Calu3 (cell line): ENCODE results near the gene ZNF101. TPM values are rescaled to one million over a fixed set of nuclear protein-coding genes. Genes with fewer than 3 reads are reported as not detected.

ENCODE experiments used
- BruUV-seq: library from RNA; stranded (reverse); fragments of 400-500 nt; replicated peaks from 2 replicates; lab custom pipeline; 2021; lab: Mats Ljungman, UMichigan
- CTCF ChIA-PET: fragments of 300-600 bp; sonication (Branson Sonifier 250); formaldehyde crosslinking; loops from one replicate; lab custom pipeline; 2022; ENCODE audit warnings: antibody characterized with exemption; lab: Charles Lee
- DNase-seq: peaks from one replicate; pipeline ENCODE4 v3.0.0; 2022
- H3K27ac Mint-ChIP-seq: one replicate; pipeline ENCODE4 v1.8.0; 2022; ENCODE audit warnings: mixed read lengths; ENCODE audit not compliant: unreplicated experiment
- H3K27me3 Mint-ChIP-seq: one replicate; pipeline ENCODE4 v1.8.0; 2022; ENCODE audit warnings: mixed read lengths; ENCODE audit not compliant: unreplicated experiment
- H3K36me3 Mint-ChIP-seq: one replicate; pipeline ENCODE4 v1.8.0; 2022; ENCODE audit warnings: mild to moderate bottlenecking, moderate library complexity, mixed read lengths; ENCODE audit not compliant: insufficient read depth, unreplicated experiment
- H3K4me1 Mint-ChIP-seq: one replicate; pipeline ENCODE4 v1.8.0; 2022; ENCODE audit warnings: mild to moderate bottlenecking, low read depth, mixed read lengths; ENCODE audit not compliant: unreplicated experiment
- H3K4me3 Mint-ChIP-seq: one replicate; pipeline ENCODE4 v1.8.0; 2022; ENCODE audit warnings: mild to moderate bottlenecking, low read depth, moderate library complexity, mixed read lengths; ENCODE audit not compliant: unreplicated experiment
- H3K9me3 Mint-ChIP-seq: one replicate; pipeline ENCODE4 v1.8.0; 2022; ENCODE audit warnings: low read depth, mixed read lengths; ENCODE audit not compliant: unreplicated experiment
- intact Hi-C: fragments of 100-400 bp; cut with micrococcal nuclease; formaldehyde crosslinking; loops from one replicate; pipeline ENCODE4 v1.10.0; 2022; ENCODE audit not compliant: unreplicated experiment
- total RNA-seq: library from RNA; stranded (reverse); gene quantifications from 2 replicates; pipeline ENCODE4 v1.2.3, GENCODE V29; 2022
- TF ChIP-seq, protein P1 (sequence below): fragments of 200-600 bp; IDR thresholded peaks from one replicate; pipeline ENCODE4 v1.8.0; 2022; ENCODE audit warnings: antibody characterized with exemption; ENCODE audit not compliant: unreplicated experiment

The ZNF101 gene
- total RNA-seq, 1 experiment from 2014 or later: 8.3 TPM

DNA sequence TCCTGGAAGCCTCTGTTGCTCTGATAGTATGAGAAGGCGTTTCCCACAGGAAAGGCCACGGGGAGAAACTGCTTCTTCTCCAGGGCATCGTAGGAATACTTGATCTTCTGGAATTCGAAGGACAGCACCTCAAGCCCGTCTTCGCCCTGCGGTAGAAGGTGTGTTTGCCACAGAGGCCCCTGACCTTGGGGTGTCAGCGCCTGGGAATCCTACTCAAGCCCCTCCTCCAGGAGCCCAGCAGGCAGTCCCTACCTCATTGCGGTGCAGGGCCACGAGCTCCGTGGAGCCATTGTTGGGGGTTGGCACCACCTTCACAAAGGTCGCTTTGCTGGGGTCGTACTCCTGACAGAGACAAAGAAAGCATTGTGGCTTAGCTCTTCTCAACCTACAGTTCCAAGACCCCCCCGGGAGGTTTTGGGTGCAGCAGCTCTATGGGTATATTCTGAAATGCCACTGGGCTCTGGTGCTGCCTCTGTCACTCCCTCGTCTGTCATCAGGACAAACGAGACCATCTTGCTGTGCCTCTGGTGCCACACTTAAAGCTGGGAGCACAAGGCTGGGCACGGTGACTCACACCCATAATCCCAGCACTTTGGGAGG is 8.9 kb upstream of the ZNF101 start:
- no TSS peak for BruUV-seq
- CTCF ChIA-PET: no interaction called here

DNA sequence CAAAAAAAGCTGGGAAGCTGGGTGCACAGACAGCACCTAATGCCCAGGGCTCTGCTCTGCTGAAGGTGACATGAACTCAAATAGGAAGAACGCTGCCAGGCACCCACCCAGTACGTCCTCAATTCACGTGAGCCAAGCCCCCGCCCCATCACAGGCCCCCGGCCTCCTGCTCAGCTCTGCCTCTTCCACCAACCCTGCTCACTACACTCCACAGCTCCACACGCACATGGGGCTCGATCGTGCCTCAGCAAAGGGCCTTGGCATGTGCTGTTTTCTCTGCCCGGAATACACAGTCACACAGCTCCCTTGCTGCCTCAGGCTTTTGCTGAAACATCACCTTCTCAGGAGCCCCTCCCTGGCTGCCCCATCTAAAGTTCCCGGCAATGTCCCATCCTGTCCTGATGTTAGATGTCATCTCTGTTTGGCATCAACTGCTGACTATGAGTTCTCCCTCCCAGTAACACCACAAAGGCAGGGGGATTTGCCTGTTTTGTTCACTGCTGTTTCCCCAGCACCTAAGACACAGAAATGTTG is 7.4 kb upstream of the ZNF101 start:
- no peak overlapping the region for H3K27ac Mint-ChIP-seq
- intact Hi-C loops: no loop called here

More for the DNA sequence above, 8.9 kb upstream of the ZNF101 start:
- Mint-ChIP-seq H3K36me3 (peaks cover 41% of the 10 kb centered on the region), H3K9me3 (no peaks in the 10 kb centered on the region), H3K4me3 (no peak overlapping the region), H3K4me1 (peaks cover 18% of the 10 kb centered on the region), H3K27me3 (no peaks in the 10 kb centered on the region), H3K27ac (no peak overlapping the region)
- no peak for DNase-seq
- intact Hi-C loops: no loop called here
- TF ChIP-seq, protein P1, sequence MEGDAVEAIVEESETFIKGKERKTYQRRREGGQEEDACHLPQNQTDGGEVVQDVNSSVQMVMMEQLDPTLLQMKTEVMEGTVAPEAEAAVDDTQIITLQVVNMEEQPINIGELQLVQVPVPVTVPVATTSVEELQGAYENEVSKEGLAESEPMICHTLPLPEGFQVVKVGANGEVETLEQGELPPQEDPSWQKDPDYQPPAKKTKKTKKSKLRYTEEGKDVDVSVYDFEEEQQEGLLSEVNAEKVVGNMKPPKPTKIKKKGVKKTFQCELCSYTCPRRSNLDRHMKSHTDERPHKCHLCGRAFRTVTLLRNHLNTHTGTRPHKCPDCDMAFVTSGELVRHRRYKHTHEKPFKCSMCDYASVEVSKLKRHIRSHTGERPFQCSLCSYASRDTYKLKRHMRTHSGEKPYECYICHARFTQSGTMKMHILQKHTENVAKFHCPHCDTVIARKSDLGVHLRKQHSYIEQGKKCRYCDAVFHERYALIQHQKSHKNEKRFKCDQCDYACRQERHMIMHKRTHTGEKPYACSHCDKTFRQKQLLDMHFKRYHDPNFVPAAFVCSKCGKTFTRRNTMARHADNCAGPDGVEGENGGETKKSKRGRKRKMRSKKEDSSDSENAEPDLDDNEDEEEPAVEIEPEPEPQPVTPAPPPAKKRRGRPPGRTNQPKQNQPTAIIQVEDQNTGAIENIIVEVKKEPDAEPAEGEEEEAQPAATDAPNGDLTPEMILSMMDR: no peak

DNA sequence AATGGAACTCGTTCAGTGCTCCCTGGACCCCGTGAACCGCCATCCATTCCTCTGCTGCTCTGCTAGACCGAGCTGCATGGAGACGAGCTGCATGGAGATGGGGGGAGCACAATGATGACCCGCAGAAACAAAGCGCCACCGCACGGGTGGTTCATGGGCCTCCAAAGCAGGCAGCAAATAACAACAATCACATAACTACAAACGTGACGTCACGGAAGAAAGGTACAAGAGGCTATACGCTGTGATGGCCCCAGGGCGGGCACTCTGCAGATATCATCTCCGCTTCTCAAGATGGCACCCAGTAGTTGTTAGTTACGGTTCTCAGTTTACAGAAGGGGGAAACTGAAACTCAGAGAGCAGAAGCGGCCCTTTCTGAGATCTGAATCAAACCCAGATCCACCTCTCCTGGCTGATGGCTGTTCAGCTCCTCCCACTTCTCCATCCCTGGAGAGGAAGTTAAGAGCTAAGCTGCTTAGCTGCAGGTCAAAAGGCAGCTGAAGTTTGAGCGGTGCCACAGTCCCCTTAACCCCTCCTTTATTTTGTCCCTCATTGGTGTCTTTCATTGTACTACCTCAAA is 6.9 kb upstream of the ZNF101 start:
- Mint-ChIP-seq H3K27ac (no peak overlapping the region), H3K4me1 (peaks cover 18% of the 10 kb centered on the region), H3K4me3 (peak overlapping the region; percentile 96), H3K36me3 (peaks cover 33% of the 10 kb centered on the region), H3K9me3 (no peaks in the 10 kb centered on the region), H3K27me3 (no peaks in the 10 kb centered on the region)
- intact Hi-C loops: no loop called here
- DNase-seq: no peak
- CTCF ChIA-PET: no interaction called here
- TF ChIP-seq, protein P1: no peak
- BruUV-seq: no TSS peak

More for the DNA sequence above, 7.4 kb upstream of the ZNF101 start:
- Mint-ChIP-seq H3K36me3 (peaks cover 33% of the 10 kb centered on the region), H3K4me1 (peaks cover 18% of the 10 kb centered on the region), H3K4me3 (no peak overlapping the region), H3K27me3 (no peaks in the 10 kb centered on the region), H3K9me3 (no peaks in the 10 kb centered on the region)
- TF ChIP-seq, protein P1: no peak
- BruUV-seq: no TSS peak
- CTCF ChIA-PET: no interaction called here
- DNase-seq: no peak

DNA sequence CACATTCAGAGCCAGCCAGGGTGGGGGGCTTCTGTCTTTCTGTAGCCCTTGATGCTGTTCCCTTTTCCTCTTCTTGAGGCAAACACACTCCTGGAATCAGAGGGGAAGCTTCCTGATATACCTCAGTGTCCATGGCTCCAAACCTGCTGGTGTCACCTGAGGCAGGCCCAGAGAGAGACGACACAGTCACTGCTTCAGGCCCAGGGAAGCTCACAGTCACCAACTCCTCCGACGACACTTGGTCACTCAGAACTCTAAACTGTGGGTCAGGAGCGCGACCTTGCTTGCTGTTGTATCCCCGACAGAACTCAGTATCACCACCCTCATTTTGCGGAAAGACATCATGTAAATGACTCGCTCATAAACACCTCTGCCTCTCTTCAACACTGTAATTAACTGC is 6.3 kb upstream of the ZNF101 start:
- intact Hi-C loops: no loop called here
- Mint-ChIP-seq H3K4me3 (peak overlapping the region; percentile 96), H3K27me3 (no peaks in the 10 kb centered on the region)

More for the DNA sequence above, 6.3 kb upstream of the ZNF101 start:
- Mint-ChIP-seq H3K9me3 (no peaks in the 10 kb centered on the region), H3K36me3 (peaks cover 33% of the 10 kb centered on the region), H3K4me1 (peaks cover 18% of the 10 kb centered on the region), H3K27ac (peak overlapping the region; percentile 84)
- DNase-seq: no peak
- BruUV-seq: TSS peak; percentile 75
- CTCF ChIA-PET: no interaction called here
- TF ChIP-seq, protein P1: no peak
